ENCODE measurements around the gene SLC1A4.

Gene SLC1A4

DNA sequence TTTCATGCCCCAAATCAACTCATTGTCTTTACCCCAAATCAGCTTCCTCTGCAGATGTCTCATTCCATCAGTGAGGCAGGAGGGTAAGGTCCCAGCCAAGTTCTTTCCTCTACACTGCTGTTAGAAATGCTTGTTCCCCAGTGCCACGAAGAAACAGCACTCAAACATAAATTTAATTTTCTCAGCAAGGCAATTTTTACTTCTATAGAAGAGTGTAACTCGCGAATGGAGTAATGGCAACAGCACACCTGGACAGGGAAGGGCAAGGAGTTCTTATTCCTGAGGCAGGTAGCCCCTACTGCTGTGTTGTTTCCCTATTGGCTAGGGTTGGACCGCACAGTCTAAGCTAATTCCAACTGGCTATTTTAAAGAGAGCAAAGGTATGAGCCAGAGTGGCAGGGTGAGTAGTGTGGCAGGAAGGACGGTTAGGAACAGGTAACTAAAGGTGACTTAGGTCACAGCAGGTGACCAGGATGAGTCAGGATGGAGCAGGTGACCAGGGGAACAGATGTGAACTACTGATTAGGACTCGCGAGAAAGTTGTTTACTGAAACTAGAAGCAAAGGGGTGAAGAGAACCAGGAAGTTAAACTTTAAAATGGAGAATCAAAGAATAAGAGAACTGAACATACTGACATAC is 55.0 kb downstream of the SLC1A4 start:
- Histone ChIP-seq H3K27me3 (ENCODE audit: insufficient read depth, low read length) (no peaks in the 10 kb centered on the region), H3K4me3 (ENCODE audit: low read length) (no peak overlapping the region), H3K4me1 (ENCODE audit: insufficient read depth, low read length) (peaks cover 8% of the 10 kb centered on the region), H3K9me3 (ENCODE audit: low read length) (peaks cover 6% of the 10 kb centered on the region), H3K36me3 (ENCODE audit: insufficient read depth, low read length) (no peaks in the 10 kb centered on the region), H2AFZ (ENCODE audit: low read depth, low read length) (no peak overlapping the region)

DNA sequence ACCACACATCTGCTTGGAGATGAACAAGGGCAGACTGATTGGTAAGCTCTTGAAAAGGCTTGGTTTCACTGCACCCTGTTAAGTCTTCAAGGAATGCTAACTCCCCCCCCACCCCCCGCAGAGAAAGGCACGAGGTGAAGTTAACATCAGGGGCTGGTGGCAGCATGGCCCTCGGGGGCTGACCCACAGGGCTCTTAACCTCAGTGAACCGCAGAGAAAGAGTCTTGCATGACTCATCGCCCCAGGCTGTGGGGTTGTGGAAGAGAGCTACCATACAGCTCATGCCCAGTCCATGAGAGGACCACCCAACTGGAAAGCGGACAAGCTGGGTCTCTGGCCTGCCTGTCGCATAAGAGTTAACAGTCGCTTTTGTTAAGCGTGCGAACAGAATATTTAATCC is 56.5 kb downstream of the SLC1A4 start:
- peaks cover 8% of the 10 kb centered on the region for H3K4me1 ChIP-seq (ENCODE audit: insufficient read depth, low read length)
- H3K9me3 ChIP-seq (ENCODE audit: low read length): peaks cover 6% of the 10 kb centered on the region
- no peak overlapping the region for H2AFZ ChIP-seq (ENCODE audit: low read depth, low read length)
- no peaks in the 10 kb centered on the region for H3K36me3 ChIP-seq (ENCODE audit: insufficient read depth, low read length)
- H3K4me3 ChIP-seq (ENCODE audit: low read length): no peak overlapping the region
- no peaks in the 10 kb centered on the region for H3K27me3 ChIP-seq (ENCODE audit: insufficient read depth, low read length)

DNA sequence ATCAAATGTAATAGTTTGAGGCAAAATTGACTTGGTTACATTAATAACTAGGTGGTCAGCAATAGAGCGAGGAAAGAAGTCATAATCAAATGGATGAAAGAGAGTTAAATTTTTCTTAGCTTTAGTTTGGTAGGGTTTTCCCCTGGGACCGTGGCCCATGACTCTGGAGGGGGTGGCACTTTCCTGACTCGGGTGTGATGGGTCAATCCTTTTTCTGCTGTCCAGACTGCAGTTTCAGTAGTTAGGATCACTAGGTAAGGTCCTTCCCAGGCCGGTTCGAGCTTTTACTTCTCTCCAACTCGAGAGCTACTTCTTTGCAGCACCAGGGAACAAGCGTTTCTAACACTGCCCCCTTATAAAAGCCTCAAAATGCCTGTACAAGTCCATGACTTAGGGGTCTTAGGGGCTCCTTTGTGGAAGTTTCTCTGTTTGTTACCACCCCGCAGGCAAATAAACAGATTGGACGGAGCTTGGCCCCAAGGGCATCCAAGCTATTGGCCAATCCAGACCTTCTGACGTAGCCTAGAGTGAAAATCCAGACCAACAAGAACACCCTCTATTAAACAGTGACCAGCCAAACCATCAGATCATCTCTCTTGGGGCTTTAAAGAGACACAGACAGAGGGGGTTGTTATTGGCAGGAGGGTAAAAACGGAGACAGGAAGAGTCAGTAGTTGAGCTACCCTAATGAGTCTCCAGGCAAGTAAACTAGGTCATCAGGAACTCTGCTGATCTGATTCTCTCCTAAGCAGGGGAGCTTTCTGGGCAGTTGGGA is 57.6 kb downstream of the SLC1A4 start:
- no peaks in the 10 kb centered on the region for H3K36me3 ChIP-seq (ENCODE audit: insufficient read depth, low read length)
- H3K27me3 ChIP-seq (ENCODE audit: insufficient read depth, low read length): no peaks in the 10 kb centered on the region
- H2AFZ ChIP-seq (ENCODE audit: low read depth, low read length): no peak overlapping the region
- peaks cover 10% of the 10 kb centered on the region for H3K9me3 ChIP-seq (ENCODE audit: low read length)
- peaks cover 8% of the 10 kb centered on the region for H3K4me1 ChIP-seq (ENCODE audit: insufficient read depth, low read length)
- no peak overlapping the region for H3K4me3 ChIP-seq (ENCODE audit: low read length)

DNA sequence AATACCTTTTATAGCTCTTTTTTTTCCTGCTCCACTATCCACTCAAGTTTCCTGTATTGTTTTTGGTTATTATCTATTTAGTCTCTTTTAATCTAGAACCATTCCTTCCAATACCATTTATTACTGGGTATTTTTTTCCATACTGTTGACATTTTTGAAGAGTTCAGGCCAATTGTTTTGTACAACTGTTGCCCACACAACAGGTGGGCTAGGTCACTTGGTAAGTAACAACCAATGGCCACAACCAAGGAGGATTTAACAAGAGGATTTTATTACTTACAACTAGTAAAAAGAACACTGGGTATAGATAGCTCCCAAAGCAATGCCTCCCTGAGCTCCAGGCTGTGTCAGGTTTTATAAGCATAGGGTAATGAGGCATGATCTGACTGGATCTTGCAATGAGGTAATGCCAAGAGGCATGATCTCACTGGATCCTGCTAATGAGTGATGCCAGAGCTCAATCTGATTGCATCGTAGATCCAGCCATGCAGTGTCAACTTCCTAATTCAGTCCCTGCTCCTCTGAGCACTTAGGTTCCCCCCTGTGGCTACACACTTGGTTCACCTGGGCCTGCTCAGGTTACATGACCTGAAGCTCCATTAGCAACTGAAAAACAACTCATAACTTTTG is 59.9 kb downstream of the SLC1A4 start:
- Histone ChIP-seq H3K9me3 (ENCODE audit: low read length) (peaks cover 10% of the 10 kb centered on the region), H3K4me1 (ENCODE audit: insufficient read depth, low read length) (peaks cover 8% of the 10 kb centered on the region), H2AFZ (ENCODE audit: low read depth, low read length) (no peak overlapping the region), H3K4me3 (ENCODE audit: low read length) (no peak overlapping the region), H3K36me3 (ENCODE audit: insufficient read depth, low read length) (no peaks in the 10 kb centered on the region), H3K27me3 (ENCODE audit: insufficient read depth, low read length) (no peaks in the 10 kb centered on the region)

DNA sequence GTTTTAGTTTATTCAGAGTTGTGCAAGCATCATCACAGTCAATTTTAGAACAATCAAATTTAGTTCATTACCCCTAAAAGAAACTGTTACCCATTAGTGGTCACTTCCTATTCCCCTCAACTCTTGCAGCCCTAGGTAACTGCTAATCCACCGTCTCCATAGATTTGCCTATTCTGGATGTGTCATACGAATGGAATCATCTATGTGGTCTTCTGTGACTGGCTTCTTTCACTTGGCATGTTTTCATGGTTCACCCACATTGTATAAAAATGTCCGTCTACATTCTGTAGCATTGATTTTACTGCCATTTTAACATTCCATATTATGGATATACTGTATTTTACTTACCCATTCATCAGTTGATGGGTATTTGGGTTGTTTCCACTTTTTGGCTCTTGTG is 61.7 kb downstream of the SLC1A4 start:
- Histone ChIP-seq H2AFZ (ENCODE audit: low read depth, low read length) (no peak overlapping the region), H3K36me3 (ENCODE audit: insufficient read depth, low read length) (no peaks in the 10 kb centered on the region), H3K9me3 (ENCODE audit: low read length) (peaks cover 8% of the 10 kb centered on the region), H3K4me3 (ENCODE audit: low read length) (no peak overlapping the region), H3K27me3 (ENCODE audit: insufficient read depth, low read length) (no peaks in the 10 kb centered on the region), H3K4me1 (ENCODE audit: insufficient read depth, low read length) (peaks cover 1% of the 10 kb centered on the region)

DNA sequence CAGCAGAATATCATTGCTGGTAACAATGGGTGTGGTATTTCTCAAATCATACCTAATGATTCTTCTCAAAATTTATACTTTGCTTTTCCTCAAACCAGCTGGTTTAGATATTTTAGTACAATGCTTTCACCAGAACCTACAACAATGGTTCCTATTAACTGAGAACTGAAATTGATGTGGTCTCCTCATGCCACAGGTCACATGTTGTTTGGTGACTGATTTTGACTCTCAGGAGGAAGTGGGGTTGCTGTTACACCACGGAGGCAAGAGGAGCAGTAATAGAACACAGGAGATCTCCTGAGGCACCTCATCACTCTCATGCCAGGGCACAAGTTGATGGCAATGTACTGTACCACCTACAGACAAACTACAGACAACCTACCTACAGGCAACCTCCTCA is 64.0 kb downstream of the SLC1A4 start:
- no peak overlapping the region for H3K4me3 ChIP-seq (ENCODE audit: low read length)
- H3K27me3 ChIP-seq (ENCODE audit: insufficient read depth, low read length): no peaks in the 10 kb centered on the region
- H3K36me3 ChIP-seq (ENCODE audit: insufficient read depth, low read length): no peaks in the 10 kb centered on the region
- no peak overlapping the region for H2AFZ ChIP-seq (ENCODE audit: low read depth, low read length)
- peaks cover 4% of the 10 kb centered on the region for H3K9me3 ChIP-seq (ENCODE audit: low read length)
- peaks cover 11% of the 10 kb centered on the region for H3K4me1 ChIP-seq (ENCODE audit: insufficient read depth, low read length)

DNA sequence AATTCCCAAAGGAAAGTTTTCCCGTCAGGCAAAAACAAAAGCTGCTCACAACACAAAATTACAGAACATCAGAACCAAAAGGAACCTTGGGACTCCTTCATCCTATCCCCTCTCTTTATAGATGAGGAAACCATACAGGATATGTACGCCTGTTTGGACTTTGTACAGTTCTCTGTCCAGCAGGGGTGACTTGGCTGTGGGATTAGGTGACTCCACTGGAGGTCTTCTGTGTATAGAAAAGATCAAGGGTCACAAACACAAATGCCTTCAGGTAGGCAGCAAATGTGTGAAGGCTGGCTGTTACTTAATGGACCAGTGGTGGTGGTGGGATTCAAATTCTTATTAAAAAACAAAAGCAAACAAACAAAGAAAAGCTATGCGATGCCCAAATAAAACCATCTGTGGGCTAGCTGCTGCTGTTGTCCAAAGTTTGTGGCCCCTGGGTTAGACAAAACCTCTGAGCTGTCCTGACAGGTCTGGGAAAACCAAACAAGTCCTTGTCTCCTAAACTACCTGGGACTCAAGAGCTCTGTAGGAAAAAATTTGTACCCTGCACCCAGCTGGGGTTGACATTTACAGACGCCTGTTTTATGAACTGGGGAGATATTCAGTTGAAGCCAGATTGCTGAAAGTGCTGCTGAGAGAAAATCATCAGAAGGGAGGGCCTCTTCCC is 65.7 kb downstream of the SLC1A4 start:
- no peak overlapping the region for H2AFZ ChIP-seq (ENCODE audit: low read depth, low read length)
- peaks cover 4% of the 10 kb centered on the region for H3K9me3 ChIP-seq (ENCODE audit: low read length)
- H3K27me3 ChIP-seq (ENCODE audit: insufficient read depth, low read length): no peaks in the 10 kb centered on the region
- H3K4me1 ChIP-seq (ENCODE audit: insufficient read depth, low read length): peaks cover 11% of the 10 kb centered on the region
- H3K36me3 ChIP-seq (ENCODE audit: insufficient read depth, low read length): no peaks in the 10 kb centered on the region
- peak overlapping the region; percentile 89 for H3K4me3 ChIP-seq (ENCODE audit: low read length)

DNA sequence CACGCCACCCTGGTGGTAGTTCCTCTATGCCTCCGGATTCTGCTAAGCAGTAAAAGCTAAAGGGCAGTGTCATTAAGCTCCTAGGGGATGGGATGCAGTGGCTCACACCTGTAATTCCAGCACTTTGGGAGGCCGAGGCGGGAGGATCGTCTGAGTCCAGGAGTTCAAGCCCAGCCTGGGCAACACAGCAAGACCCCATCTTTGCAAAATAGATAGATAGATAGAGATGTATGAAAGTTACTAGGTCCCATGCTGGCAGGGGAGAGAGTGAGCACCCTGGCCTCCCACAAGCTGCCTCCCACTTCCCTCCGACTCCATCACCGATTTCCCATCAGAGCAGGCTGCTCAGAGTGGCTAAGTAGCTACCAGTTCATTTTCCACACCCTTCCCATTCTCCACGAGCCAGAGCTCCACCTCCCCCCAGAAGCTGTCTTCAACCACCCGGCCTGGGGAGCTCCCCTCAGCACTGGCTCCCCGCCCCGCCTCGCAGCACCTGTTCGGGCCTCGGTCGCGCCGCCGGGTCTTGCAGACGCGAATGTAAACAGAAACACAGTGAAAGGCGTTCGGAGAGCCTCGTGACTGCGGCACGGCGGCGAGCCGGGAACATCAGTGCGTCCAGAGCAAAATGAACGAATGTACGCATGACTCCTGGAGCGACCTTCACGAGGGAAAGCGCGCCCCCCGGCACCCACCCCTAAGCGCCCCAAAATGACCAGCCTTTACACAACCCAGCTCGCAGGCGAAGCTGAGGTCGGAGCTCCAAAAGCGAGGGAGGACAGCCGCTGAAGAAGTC is 66.4 kb downstream of the SLC1A4 start:
- Histone ChIP-seq H3K4me3 (ENCODE audit: low read length) (peak overlapping the region; percentile 89), H2AFZ (ENCODE audit: low read depth, low read length) (peak overlapping the region; percentile 88)

DNA sequence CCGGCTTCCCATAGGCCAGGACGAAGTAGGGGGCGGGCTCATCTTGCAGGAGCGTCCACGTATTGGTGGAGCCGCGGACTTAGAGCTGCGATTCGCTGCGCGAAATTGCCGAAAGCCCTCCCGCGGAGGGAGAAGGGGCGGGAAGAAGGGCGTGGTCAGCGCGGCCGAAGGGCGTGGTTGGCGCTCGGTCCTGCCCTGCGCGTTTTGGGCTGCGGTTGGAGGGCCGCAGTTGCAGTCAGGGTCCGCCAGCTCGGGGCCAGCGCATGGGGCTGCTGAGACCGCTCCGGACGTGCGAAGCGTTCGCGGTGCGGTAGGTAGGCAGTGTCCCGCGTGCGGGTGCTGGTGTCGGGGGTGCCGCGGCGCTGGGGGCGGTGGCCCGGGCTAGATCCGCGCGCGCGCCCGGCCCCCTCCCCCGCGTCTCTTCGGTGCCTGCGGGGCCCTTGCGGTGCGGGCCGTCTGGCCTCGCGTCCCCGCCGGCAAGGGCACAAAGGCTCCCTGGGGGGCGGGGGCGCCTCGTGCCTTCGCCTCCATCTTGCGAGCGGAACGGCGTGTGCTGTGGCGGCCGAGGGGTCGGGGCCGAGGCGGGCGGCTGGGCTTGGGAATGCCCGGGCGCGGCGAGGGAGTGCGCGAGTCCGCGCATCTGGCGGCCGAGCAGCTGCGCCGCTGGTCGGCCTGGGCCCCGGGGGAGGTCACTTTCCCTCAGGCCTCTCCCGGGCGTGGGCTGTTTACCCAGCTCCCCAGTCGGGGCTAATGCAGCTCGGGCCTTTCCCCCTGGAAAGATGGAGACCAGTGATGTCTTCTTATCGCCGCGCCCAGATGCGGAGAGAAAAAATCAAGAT is 67.2 kb downstream of the SLC1A4 start, which contains the start of gene CEP68:
Gene CEP68 (plus strand): TSS at position 202 of the 839 bp plus-strand sequence. CDS start 13,029 bp downstream, outside the sequence.
- H3K4me3 ChIP-seq (ENCODE audit: low read length): peak within 1 kb of the TSS; percentile 89
- H3K36me3 ChIP-seq (ENCODE audit: insufficient read depth, low read length): no peaks in the 10 kb centered on the region
- H3K27me3 ChIP-seq (ENCODE audit: insufficient read depth, low read length): no peaks in the 10 kb centered on the region
- H2AFZ ChIP-seq (ENCODE audit: low read depth, low read length): peak within 1 kb of the TSS; percentile 88
- H3K9me3 ChIP-seq (ENCODE audit: low read length): peaks cover 2% of the 10 kb centered on the region
- peaks cover 11% of the 10 kb centered on the region for H3K4me1 ChIP-seq (ENCODE audit: insufficient read depth, low read length)

More for the DNA sequence above, 66.4 kb downstream of the SLC1A4 start:
- Histone ChIP-seq H3K27me3 (ENCODE audit: insufficient read depth, low read length) (no peaks in the 10 kb centered on the region), H3K4me1 (ENCODE audit: insufficient read depth, low read length) (peaks cover 11% of the 10 kb centered on the region), H3K36me3 (ENCODE audit: insufficient read depth, low read length) (no peaks in the 10 kb centered on the region), H3K9me3 (ENCODE audit: low read length) (peaks cover 4% of the 10 kb centered on the region)

DNA sequence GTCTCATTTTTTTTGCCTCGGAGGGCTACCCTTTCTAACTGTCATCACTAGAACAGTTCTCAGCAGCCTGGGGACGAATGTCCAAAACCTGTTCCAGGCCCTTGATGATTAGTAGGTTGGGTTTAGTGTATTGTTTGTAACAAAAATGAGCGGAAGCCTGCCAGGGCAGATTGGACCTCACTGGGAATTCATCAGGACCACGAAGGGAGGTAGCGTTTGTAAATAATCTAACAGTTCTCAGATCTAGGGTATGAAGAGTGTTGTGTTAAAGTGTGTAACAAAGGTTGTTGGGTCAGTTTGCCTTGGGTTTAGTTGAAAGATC is 67.8 kb downstream of the SLC1A4 start:
- no peaks in the 10 kb centered on the region for H3K36me3 ChIP-seq (ENCODE audit: insufficient read depth, low read length)

DNA sequence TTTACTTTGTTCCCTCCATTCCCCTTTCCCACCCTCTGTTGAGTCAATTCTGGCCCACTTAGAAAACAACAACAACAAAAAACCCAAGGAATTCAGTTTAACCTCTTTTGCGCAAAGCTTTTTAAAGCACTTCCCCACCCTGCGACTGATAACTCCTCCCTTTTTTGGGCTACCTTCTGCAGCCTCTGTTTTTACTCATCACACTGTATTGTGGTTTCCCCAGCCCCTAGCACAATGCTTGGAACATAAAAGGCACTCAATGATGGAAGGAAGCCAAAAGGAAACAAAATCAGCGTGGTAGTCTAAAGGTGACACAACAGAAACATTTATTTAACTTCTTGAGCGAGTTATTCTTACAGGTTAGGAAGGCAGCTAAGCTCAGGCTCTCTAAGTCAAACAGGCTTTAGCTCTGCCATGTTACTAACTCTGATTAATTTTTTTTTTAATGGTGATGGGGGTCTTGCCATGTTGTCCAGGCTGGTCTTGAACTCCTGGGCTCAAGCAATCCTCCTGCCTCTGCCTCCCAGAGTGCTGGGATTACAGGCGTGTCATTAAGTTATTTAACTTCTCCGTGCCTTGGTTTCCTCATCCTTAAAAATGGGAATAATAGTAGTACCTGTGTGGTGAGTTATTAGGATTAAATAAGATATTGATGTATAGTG is 68.3 kb downstream of the SLC1A4 start:
- Histone ChIP-seq H3K4me3 (ENCODE audit: low read length) (peak overlapping the region; percentile 89), H2AFZ (ENCODE audit: low read depth, low read length) (no peak overlapping the region), H3K4me1 (ENCODE audit: insufficient read depth, low read length) (peaks cover 11% of the 10 kb centered on the region), H3K27me3 (ENCODE audit: insufficient read depth, low read length) (no peaks in the 10 kb centered on the region), H3K9me3 (ENCODE audit: low read length) (no peaks in the 10 kb centered on the region), H3K36me3 (ENCODE audit: insufficient read depth, low read length) (no peaks in the 10 kb centered on the region)

More for the DNA sequence above, 67.8 kb downstream of the SLC1A4 start:
- Histone ChIP-seq H2AFZ (ENCODE audit: low read depth, low read length) (peak overlapping the region; percentile 78), H3K9me3 (ENCODE audit: low read length) (no peaks in the 10 kb centered on the region), H3K4me1 (ENCODE audit: insufficient read depth, low read length) (peaks cover 11% of the 10 kb centered on the region), H3K4me3 (ENCODE audit: low read length) (peak overlapping the region; percentile 89), H3K27me3 (ENCODE audit: insufficient read depth, low read length) (no peaks in the 10 kb centered on the region)
